OCI-LY7 (cell line): ENCODE data around the gene DENND5B. TPM values are rescaled to one million over a fixed set of nuclear protein-coding genes. Genes with fewer than 3 reads are reported as not detected.

Source experiments
- BruUV-seq: library from RNA; stranded (reverse); fragments of 400-500 nt; replicated peaks from 2 replicates; lab custom pipeline; 2021; lab: Mats Ljungman, UMichigan
- CTCF ChIA-PET: fragments of 300-600 bp; sonication (Branson Sonifier 250); formaldehyde crosslinking; loops from one replicate; lab custom pipeline; 2022; ENCODE audit warnings: antibody characterized with exemption; ENCODE audit not compliant: unreplicated experiment; lab: Charles Lee
- POLR2A ChIA-PET: fragments of 300-600 bp; sonication (Branson Sonifier 250); formaldehyde crosslinking; loops from one replicate; lab custom pipeline; 2022; ENCODE audit warnings: antibody characterized with exemption; lab: Charles Lee
- DNase-seq: peaks from one replicate; pipeline ENCODE4 v3.0.0-alpha.2; 2015; ENCODE audit warnings: low spot score
- H2AFZ ChIP-seq: fragments of 200-600 bp; sonication (generic), shearing (Covaris generic); 2 replicates; pipeline ENCODE4 v1.6.1; 2014; ENCODE audit warnings: mild to moderate bottlenecking, antibody characterized with exemption, low read length, moderate library complexity
- H3K27ac ChIP-seq: fragments of 200-600 bp; sonication (generic); 2 replicates; pipeline ENCODE4 v1.5.1; 2014; ENCODE audit warnings: mixed run types, low read depth, mild to moderate bottlenecking, moderate library complexity, low read length, inconsistent platforms; ENCODE audit not compliant: poor library complexity, severe bottlenecking
- H3K36me3 ChIP-seq: fragments of 200-600 bp; sonication (generic); 2 replicates; pipeline ENCODE4 v1.6.1; 2014; ENCODE audit warnings: mild to moderate bottlenecking, antibody characterized with exemption, low read length, moderate library complexity, mixed read lengths; ENCODE audit not compliant: insufficient read depth
- H3K4me1 ChIP-seq: fragments of 200-600 bp; sonication (generic); 2 replicates; pipeline ENCODE4 v1.5.1; 2014; ENCODE audit warnings: mild to moderate bottlenecking, low read length; ENCODE audit not compliant: insufficient read depth, poor library complexity, severe bottlenecking
- H3K4me2 ChIP-seq: fragments of 200-600 bp; sonication (generic); 2 replicates; pipeline ENCODE4 v1.6.1; 2014; ENCODE audit warnings: mild to moderate bottlenecking, low read length
- H3K4me3 ChIP-seq: fragments of 200-600 bp; sonication (generic); 2 replicates; pipeline ENCODE4 v1.5.1; 2014; ENCODE audit warnings: mild to moderate bottlenecking, low read depth, low read length; ENCODE audit not compliant: poor library complexity, severe bottlenecking
- H3K79me2 ChIP-seq: fragments of 200-600 bp; sonication (generic); 2 replicates; pipeline ENCODE4 v1.6.1; 2016; ENCODE audit warnings: low read depth, mild to moderate bottlenecking, low read length, moderate library complexity, mixed read lengths; ENCODE audit not compliant: insufficient read depth
- H3K9me2 ChIP-seq: fragments of 200-600 bp; sonication (generic); 2 replicates; pipeline ENCODE4 v1.6.1; 2016; ENCODE audit warnings: mild to moderate bottlenecking, low read length, mixed read lengths; ENCODE audit not compliant: insufficient read depth
- H3K9me3 ChIP-seq: fragments of 200-600 bp; sonication (generic); 2 replicates; pipeline ENCODE4 v1.6.1; 2014; ENCODE audit warnings: mild to moderate bottlenecking, mixed run types, low read length, mixed read lengths
- H4K20me1 ChIP-seq: fragments of 200-600 bp; sonication (generic); 2 replicates; pipeline ENCODE4 v1.6.1; 2014; ENCODE audit warnings: mild to moderate bottlenecking, antibody characterized with exemption, low read length, moderate library complexity, mixed read lengths; ENCODE audit not compliant: insufficient read depth
- EZH2phosphoT487 ChIP-seq: fragments of 200-600 bp; sonication (generic); IDR thresholded peaks from 2 replicates; pipeline ENCODE4 v1.6.1; 2018; ENCODE audit warnings: low read depth, borderline replicate concordance, mild to moderate bottlenecking, mixed run types, antibody characterized with exemption, low read length, moderate library complexity, mixed read lengths
- intact Hi-C: fragments of 100-400 bp; cut with micrococcal nuclease; formaldehyde crosslinking; loops from one replicate; pipeline ENCODE4 v1.10.0; 2022; ENCODE audit not compliant: unreplicated experiment
- total RNA-seq, 2 experiments: library from RNA; depleted of rRNA in 1 of 2; stranded (reverse); fragments of >200 nt in 1 of 2; shearing (Covaris generic) in 1 of 2; gene quantifications; 2 replicates each; pipeline ENCODE4 v1.2.3, GENCODE V29; 2014 to 2022
- TF ChIP-seq, protein P1 (sequence below): fragments of 200-600 bp; sonication (generic); conservative IDR thresholded peaks from 2 replicates; pipeline ENCODE4 v1.5.1; 2014; ENCODE audit warnings: mild to moderate bottlenecking, antibody characterized with exemption, low read length, moderate library complexity, mixed read lengths

Gene DENND5B
- total RNA-seq, 2 experiments from 2014 or later = 23.1 to 38.9 TPM

DNA sequence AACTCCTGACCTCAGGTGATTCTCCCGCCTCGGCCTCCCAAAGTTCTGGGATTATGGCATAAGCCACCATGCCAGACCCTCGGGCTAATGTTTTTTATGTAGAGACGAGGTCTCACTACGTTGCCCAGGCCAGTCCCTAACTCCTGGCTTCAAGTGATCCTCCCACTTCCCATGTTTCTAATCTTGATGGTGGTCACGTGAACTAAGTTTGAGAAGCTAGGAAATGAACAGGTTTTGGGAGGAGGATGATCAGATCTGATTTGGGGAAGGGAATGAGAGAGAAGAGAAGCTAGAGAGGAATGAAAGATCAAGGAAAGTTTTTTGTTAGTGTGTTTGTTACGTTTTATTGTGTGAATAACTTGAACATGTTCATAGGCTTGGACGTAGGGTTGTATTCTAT, 247.8 kb downstream of the DENND5B start:
- intact Hi-C loops = no loop called here
- no peaks in the 10 kb centered on the region for H3K36me3 ChIP-seq

DNA sequence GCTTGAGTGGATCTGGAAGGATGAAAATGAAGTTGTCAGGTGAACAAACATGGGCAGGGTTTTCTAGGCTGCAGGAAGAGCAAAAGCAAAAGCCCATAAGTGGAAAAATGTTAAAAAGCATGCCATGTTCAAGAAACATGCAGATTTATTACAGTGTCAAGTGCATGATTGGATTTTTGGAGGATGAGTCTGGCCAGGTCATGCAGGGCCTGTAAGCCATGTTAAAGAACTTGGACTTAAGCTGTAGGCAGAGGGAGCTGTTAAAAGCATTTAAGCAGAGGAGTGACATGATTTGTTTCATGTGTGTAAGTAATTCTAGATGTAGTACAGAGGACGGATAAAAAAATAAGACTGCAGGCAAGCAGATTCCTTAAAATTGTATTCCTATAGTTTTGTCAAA, 248.7 kb downstream of the DENND5B start:
- Histone ChIP-seq H3K4me3 (no peak overlapping the region), H4K20me1 (no peaks in the 10 kb centered on the region), H3K9me3 (no peaks in the 10 kb centered on the region), H3K36me3 (no peaks in the 10 kb centered on the region), H3K9me2 (no peaks in the 10 kb centered on the region), H3K27ac (no peak overlapping the region), H3K4me2 (no peak overlapping the region), H3K79me2 (no peaks in the 10 kb centered on the region), H3K4me1 (no peaks in the 10 kb centered on the region), H2AFZ (no peak overlapping the region)
- intact Hi-C loops = no loop called here
- ChIA-PET POLR2A (interaction anchor here (1.0 kb wide), 1 partner anchor 16 kb away, joined by 7 read pairs; the partner anchor contains the start of gene SINHCAF), CTCF (no interaction called here)
- no peak for TF ChIP-seq EZH2phosphoT487
- DNase-seq = no peak
- no TSS peak for BruUV-seq

More for the DNA sequence above, 247.8 kb downstream of the DENND5B start:
- CTCF ChIA-PET = interaction anchor here (0.6 kb wide), 1 partner anchor 135 kb away, joined by 3 read pairs; no protein-coding TSS in a partner anchor
- BruUV-seq = no TSS peak
- Histone ChIP-seq H3K27ac (no peak overlapping the region), H3K4me3 (no peak overlapping the region), H3K9me2 (no peaks in the 10 kb centered on the region), H3K9me3 (no peaks in the 10 kb centered on the region), H3K4me2 (no peak overlapping the region), H4K20me1 (no peaks in the 10 kb centered on the region), H3K79me2 (no peaks in the 10 kb centered on the region), H2AFZ (no peak overlapping the region), H3K4me1 (no peaks in the 10 kb centered on the region)
- TF ChIP-seq, protein P1, sequence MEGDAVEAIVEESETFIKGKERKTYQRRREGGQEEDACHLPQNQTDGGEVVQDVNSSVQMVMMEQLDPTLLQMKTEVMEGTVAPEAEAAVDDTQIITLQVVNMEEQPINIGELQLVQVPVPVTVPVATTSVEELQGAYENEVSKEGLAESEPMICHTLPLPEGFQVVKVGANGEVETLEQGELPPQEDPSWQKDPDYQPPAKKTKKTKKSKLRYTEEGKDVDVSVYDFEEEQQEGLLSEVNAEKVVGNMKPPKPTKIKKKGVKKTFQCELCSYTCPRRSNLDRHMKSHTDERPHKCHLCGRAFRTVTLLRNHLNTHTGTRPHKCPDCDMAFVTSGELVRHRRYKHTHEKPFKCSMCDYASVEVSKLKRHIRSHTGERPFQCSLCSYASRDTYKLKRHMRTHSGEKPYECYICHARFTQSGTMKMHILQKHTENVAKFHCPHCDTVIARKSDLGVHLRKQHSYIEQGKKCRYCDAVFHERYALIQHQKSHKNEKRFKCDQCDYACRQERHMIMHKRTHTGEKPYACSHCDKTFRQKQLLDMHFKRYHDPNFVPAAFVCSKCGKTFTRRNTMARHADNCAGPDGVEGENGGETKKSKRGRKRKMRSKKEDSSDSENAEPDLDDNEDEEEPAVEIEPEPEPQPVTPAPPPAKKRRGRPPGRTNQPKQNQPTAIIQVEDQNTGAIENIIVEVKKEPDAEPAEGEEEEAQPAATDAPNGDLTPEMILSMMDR = no peak
- no peak for TF ChIP-seq EZH2phosphoT487
- POLR2A ChIA-PET = no interaction called here
- no peak for DNase-seq

DNA sequence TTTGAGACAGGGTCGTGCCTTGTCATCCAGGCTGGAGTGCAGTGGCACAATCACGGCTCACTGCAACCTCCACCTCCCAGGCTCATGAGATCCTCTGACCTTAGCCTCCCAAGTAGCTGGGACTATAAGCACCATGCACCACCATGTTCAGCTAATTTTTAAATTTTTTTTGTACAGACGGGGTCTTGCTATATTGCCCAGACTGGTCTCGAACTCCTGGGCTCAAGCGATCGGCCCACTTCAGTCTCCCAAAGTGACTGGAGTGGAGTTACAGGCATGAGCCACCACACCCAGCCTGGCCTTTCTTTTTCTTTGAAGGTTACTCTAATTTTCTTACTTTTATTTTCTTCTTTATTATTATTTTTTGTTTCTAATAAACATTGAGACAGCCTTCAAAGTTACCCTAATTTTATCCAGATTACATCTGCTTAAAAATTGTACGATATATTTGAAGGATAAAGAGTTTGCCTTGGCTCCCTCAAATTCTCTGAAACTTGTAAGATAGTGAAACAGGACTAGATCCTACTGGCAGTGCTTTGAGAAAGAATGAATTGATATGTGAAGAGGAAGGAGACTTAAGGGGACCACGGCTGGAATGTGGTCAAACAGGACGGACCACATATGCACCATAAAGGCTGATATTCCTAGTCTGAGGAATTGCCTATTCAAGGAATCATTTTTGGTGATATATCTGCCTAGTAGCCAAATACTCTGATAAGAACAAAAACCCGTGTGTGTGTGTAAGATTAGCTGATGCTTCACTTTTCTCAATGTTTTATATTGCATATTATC, 250.9 kb downstream of the DENND5B start:
- H3K36me3 ChIP-seq = no peaks in the 10 kb centered on the region
- intact Hi-C loops = no loop called here
- CTCF ChIA-PET = interaction anchor here (0.6 to 0.7 kb wide), 2 partner anchors 20 to 253 kb away, joined by 4 to 7 read pairs; no protein-coding TSS in a partner anchor
- POLR2A ChIA-PET = interaction anchor here (0.6 to 1.2 kb wide), 3 partner anchors 20 to 1408 kb away, joined by 3 to 4 read pairs (median 3); no protein-coding TSS in a partner anchor
- no peak overlapping the region for H3K27ac ChIP-seq
- no peaks in the 10 kb centered on the region for H3K9me3 ChIP-seq
- no TSS peak for BruUV-seq
- H3K4me3 ChIP-seq = no peak overlapping the region
- no peak overlapping the region for H2AFZ ChIP-seq
- TF ChIP-seq, protein P1 = no peak
- TF ChIP-seq EZH2phosphoT487 = no peak
- H3K4me1 ChIP-seq = no peaks in the 10 kb centered on the region
- no peaks in the 10 kb centered on the region for H4K20me1 ChIP-seq
- no peaks in the 10 kb centered on the region for H3K79me2 ChIP-seq
- H3K9me2 ChIP-seq = no peaks in the 10 kb centered on the region
- no peak overlapping the region for H3K4me2 ChIP-seq
- no peak for DNase-seq
